T1000 (cell line): ENCODE measurements around the gene ZACN.
"Not testable (repeated sequence)": the region's sequence is repeated elsewhere in the genome, so short reads cannot be mapped to it uniquely, and the experiment has no call there.

Experiments
- DNase-seq: peaks from one replicate; lab custom pipeline; 2025; ENCODE audit warnings: mixed read lengths; lab: John Stamatoyannopoulos, UW

ZACN gene

DNA sequence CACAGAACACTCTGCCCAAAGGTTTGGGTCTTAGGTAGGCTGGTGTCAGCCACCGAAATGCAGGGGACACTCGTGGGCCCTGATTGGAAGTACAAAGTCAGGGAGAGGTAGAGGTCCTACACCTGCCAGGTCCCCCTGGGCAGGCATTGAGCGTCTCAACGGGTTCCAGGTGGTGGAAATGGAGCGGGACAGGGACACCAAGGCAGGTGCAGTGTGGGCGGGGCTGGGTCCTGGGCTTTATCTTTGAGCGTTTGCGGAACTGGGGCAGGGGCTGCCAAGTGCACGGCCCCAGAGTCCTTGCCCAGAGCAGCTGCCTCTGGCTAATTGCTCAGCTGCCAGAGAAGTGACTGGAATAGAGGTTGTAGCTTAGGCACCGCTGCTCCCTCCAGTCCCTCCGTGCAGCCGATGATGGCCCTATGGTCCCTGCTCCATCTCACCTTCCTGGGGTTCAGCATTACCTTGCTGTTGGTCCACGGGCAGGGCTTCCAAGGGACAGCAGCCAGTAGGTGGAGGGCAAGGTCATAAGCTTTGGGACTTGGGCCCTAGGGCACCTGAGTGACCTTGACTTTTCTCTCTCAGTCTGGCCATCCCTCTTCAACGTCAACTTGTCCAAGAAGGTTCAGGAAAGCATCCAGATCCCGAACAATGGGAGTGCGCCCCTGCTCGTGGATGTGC lies at the start of gene ZACN:
TSS of gene ZACN (plus strand) at position 323 of the 675 bp plus-strand sequence. CDS start at position 406, 83 bp downstream.
- DNase-seq, result no peak

DNA sequence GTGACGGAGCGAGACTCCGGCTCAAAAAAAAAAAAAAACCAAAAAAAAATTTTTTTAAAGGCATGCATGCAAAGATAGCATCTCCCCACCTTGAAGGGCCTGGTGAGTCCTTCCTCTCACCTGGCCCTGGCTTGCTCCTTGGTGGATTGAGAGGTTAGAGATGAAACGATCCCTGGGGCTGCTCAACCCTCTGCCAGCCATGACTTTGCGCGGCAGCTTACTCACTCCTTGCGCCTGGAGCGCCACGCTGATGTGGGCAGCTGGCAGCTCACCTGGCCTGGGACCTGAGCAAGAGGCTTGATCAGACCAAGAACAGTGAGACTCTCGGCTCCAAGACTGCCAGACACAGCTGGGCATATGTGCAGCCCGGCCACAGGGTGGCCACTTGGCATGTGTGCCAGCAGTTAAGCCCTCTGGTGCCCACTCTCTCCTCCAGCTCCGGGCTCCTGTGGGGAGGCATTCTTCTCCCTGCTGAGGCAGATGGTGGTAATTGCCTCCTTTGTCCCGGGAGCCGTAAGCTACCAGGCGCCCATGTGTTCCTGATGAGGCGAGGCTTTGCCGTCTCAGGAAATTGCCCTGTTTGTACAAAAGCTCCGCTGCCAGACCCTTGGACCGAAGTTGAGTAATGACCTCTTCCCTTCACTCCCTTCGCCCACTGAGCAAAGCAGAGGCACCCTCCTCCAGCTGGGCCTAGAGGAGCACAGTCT lies 46.8 kb upstream of the ZACN start:
- DNase-seq, result no peak

DNA sequence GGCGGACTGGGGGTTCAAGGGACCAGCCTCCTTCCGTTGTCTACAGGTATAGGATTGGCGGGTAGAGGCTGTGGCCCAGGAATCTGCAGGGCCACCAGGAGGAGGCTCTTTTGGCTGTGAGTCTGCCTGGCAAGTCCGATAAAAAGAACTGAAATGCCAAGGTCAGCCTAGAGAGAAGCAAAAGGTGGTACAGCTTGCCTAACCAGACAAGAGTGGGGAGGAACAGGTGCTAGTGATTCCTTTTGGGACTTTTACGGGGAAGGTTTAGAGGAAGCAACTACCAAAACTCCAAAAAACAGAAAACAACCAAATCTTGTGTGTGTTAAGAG lies 46.2 kb upstream of the ZACN start:
- no peak for DNase-seq

DNA sequence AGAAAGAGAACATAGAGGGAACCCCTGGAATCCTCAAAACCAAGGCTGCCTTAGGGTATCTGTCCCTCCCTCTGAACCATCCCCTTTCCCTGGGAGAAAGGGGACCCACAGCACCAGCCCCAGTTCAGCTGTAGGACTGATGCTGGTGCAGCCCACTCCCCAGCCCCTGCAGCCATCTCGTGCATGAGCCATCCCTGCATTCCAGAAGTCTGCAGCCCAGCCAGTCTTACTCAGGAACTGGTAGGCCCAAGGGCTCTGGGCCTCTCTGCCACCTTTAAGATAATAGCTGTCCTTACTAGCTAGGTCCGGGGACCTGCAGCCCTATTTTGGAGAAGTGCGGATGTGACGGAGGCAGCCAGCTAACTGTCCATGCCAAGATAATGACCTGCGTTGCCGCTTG lies 45.8 kb upstream of the ZACN start:
- no peak for DNase-seq

DNA sequence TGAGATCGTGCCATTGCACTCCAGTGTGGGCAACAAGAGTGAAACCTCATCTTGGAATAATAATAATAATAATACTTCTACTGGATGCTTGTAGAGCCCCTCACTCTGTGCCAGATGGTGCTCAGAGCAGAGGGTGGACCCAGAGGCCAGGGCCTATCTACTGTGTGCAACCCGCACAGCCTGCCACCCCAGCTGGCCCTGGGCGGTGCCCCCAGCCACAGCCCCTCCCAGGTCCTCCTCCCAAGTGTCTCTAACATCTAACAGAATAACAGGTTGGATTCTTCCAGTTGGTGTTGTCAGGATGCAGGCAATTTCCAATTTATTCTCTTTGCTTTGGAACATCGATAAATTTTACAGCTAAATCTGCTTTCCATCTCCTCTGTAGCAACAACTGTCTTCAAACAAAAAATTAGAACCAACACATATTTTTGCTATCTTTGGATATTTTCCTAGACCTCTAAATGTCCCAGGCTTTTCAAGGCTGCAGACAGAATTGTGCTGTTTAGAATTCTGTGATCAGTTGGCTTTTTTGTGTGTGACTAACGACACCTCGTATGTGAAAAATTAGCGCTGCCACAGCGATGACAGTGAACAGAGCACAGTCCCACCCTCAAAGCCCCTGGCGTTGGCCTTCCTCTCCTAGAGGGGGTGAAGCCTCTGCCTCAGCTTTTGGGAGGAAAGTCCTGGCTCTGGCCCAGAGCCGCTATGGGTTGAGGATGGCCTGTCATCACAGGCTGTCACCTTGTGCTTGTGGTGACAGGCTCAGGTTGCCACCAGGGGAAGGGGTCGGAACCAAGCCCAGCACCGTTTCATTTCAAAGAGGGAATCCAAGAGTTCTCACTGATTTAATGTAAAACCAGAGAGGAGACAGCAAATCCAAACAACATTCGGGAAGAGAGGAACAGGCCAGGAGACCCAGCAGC lies 44.3 kb upstream of the ZACN start:
- DNase-seq, result no peak

DNA sequence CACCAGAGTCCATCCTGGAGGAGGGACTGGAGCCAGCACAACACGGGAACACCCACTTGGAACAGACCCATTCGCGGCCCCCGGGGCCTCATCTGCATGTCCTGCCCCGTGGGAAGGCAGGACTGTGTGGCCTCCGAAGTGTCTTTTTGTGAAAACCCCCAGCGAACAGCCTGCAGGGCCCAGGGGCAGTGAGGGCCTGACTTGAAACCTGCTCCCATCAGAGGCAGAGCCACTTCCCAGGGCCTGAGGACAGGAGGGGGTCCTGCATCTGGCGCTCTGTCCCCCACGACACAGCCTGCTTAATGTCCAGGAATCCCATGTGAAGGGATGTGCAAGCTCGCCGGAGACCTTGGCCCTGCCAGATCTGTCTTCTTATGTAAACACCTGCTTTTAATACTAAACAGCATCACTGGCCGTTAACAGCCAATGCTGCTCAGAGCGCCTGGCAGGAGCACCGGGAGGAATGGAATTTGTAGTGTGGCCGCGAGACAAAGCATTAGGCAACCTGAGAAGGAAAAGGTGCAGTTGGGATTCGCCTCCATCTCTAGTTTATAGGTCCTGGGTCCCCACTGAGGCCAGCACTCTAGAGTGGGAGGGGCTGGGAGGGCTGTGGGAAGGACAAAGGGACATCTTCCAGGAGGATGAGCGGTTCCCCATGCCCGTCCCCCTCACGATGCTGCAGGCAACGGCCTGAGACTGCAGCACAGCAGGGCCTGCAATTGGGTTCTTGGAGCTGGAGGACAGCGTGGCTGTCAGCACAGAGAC lies 42.3 kb upstream of the ZACN start:
- no peak for DNase-seq

DNA sequence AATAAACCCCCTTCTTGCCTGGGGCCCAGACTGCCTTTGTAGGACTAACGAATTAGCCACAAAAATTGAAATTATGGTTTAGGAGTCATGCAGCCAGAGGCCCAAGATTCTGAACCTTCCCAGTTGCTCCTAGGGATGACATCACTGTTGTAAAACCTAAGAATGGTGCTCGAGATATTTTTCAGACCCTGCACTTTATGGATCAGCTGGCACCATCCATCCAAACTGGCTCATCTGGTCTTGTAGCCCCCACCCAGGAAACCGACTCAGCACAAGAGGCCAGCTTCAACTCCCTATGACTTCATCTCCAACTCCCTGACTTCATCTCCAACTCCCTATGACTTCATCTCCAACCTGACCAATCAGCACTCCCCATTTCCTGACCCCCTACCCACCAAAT lies 40.9 kb upstream of the ZACN start:
- DNase-seq, result no peak

DNA sequence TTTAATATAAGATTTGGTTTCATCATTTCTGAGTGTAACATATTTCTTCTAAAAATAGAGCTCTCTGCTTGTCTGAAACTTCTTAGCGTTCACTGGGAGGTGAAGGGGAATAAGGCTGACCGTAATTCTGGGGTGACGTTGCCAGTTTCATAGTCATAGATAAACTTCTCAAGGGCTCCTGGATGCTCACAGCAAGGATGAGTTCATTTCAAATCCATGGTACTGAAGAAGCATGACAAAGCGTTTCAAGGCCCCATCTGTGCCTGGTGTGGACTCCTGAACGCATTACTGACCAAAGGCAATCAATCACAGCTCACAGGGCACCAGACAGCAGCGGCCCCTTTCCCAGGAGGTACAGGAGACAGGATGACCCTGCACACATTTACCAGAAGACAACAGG lies 39.9 kb upstream of the ZACN start:
- no peak for DNase-seq

DNA sequence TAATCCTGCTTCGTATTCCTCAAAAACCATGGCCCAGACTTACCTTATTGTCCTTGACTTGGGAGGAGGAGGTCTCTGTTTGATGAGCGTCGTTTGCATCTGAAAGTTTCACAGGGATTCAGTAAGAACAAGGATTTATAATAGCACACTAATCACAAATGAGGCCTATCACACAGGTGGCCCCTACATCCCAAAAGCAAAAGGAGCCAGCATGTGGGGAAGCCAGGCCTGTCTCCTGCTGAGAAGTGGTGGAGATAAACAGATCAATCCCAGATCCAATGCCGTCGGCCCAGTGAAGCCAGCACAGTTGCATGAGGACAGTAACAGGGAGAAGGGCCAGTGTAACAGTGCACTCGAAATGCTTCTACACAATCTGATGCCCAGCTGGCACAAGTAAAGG lies 38.6 kb upstream of the ZACN start:
- DNase-seq, result no peak

DNA sequence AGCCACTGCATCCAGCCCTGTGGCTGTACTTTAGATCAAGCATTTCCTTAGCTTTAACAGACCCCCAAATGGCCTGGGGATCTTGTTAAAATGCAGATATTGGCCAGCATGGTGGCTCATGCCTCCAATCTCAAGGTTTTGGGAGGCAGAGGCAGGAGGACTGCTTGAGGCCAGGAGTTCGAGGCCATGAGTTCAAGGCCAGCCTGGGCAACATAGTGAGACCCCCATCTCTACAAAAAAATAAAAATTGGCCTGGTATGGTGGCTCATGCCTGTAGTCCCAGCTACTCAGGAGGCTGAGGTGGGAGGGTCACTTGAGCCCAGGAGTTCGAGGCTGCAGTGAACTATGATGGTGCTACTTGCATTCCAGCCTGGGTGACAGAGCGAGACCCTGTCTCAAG lies 36.1 kb upstream of the ZACN start:
- not testable (repeated sequence) for DNase-seq

DNA sequence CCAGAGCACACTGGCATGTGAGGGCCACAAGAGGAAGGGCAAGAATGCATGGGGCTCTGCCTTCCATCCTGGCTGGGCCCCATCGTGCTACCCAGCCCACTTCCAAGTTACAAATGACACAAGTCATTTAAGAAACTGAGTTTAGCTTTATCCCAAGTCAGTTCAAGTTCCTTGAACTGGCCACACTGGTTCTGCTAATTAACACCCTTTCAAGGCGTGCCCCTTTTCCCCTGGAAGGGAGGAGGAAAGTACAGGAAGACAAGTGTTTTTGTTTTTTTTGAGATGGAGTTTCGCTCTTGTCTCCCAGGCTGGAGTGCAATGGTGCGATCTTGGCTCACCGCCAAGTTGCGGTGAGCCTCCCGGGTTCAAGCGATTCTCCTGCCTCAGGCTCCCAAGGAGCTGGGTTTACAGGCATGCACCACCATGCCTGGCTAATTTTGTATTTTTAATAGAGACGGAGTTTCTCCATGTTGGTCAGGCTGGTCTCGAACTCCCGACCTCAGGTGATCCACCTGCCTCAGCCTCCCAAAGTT lies 34.4 kb upstream of the ZACN start:
- DNase-seq, result not testable (repeated sequence)

DNA sequence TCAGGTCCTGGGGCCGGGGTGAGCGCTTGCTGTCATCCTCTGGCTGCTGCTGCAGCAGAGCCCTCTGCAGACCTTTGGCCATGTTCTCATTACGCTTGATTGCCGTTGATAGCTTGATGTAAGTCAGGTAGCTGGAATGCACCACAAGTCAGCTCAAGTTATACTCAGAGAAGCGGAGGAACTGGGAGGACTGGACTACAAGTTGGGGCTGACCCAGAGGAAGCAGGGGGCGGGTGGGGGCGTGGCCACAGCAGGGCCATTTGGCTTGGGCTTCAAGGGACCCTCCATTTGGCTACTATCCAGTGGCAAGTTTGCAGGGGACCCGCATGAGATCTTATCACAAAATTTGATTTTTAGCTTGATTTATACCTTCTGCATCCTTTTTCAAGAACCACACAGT lies 32.9 kb upstream of the ZACN start:
- DNase-seq, result no peak

DNA sequence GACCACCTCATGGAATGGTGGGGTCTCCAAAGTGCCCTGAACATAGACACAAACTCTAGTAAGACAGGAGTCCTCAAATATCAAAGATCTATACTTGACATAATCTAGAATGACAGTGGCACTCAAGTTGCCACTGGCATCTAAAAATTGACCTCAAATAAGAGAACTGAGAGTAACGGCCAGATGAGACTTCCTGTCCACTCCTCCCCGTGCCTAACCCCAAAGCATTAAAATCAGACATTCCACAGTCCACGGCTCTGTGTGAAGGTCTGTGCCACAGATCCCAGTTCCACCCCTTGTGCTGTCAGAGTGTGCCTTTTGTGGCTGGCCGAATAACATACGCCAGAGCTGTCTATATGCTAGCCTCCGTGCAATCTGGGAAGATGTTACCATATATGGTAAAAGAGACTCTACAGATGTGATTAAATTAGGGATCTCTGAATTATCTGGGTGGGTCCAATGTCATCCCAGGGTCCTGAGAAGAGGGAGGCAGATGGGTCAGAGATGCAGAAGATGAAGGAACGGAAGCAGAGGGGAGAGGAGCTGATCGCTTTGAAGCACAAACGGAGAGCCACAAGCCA lies 30.9 kb upstream of the ZACN start:
- DNase-seq, result no peak

DNA sequence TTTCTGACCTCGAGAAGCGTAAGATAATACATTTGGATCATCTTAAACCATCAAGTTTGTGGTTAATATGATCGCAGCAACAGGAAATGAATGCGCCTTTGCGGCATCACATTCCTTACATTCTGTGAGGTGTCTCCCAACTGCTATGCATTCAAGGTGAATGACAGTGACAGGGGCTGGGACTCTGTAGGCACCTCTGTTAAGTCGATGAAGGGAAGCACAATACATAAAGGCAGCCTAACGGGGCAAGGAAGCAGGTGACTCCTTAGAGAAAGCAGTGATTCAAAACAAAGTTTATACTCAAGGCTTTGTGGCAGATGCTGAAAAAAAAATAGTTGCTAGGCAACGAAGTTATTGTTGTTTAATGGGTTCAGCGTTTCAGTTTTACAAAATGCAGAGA lies 30.3 kb upstream of the ZACN start:
- no peak for DNase-seq

DNA sequence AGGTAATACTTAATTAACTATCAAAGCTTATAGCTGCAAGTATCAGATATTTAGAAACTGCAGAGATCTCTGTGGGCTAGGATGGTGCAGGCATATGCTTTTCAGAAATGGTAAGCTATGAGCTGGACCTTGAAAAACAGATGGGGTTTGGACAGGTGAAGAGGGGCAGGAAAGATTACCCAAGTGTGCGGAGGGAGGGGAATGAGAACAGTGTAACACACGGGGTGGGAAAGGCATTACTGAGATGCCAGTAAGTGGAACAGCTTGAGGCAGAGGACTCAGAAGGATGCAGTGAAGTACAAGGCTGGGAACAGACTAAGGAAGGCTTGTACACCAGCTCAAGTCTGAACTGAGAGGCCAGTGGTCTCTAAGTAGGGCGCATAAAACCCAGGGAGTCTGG lies 29.7 kb upstream of the ZACN start:
- DNase-seq, result no peak

DNA sequence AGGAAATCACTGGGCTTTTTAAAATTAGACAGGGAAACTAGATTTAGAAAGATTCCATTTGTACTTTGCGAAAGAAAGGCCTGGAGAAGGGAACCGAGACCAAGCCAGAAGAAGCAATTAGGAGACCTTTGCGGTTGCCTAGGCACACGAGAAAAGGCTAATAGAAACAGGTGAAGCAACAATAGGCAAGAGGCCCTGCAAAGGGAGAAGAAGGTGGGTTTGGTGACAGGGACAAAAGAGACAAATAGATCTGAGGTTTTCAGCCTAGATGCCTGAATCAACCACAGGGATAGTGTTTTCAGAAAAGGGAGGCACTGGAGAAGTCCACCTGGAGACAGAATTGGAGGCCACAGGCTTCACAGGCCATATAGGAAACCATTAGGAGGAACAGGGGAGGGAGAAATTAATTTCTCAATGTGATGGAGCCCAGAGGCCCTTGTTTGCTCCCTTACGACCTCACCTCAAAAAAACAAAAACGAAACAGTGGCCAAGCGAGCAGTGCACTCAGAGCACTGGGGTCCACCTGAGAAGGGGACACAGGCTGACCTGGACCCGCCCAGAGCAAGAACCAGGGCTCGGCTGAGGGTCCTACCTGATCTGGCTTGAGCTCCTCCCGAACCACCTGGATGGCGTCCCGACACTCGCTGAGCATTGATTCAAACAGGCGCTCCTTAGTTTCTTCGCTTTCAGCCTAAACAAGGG lies 29.0 kb upstream of the ZACN start:
- DNase-seq, result no peak

DNA sequence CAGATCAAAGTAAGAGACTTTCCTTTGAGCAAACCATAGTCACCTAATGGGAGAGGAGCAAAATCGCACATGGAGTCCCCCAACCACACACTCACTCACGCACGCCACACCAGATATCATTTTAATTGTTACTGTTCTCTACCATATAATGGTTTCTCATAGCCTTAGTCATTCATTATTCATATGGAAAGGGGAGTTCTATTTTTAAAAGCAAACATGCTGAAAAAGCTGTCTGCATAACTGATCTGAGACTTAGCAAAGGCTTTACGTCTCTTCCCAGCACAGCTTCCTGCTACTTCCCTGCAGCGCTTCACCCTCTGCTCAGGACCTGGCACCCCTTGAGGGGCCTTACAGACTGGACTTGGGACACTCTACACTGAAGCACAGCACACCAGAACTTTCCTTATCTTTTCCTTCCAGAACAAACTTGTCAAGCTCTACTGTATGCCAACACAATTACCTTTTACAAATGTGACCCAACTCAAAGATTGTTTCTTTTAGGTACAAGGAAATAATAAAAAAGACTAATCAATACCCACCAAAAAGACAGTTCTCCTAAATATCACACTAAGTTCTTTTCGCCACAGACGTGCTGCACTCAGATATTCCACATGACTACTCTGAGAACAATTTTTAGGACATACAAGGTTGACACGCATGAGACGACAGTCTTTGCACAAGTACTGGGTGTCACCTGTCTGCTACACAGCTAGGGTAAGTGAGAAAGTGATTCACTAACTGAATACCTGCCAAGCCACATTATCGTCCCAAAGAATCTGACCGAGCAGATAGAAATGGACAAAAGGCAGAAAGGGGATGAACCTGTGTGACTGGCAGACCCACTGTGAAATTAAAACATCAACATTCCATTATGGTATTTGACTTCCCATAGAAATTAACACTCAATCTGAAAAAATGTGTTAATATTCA lies 28.2 kb upstream of the ZACN start:
- DNase-seq, result no peak

DNA sequence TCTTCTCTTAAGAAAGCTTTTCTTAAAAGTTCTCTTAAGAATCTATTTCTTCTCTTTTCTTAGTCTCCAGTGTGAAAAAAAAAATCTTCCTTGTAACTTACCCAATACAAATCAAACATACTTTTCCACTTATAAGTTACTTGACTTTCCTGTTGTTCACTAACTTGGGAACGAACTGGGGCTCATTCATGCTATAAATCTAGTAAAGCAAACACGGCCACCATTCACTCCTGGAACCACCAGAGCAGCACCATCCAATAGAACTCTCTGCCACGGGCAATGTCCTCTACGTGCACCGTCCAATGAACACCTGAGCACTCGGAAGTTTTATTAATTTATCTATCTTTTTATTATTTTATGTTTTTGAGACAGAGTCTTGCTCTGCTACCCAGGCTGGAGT lies 27.4 kb upstream of the ZACN start:
- DNase-seq, result no peak

DNA sequence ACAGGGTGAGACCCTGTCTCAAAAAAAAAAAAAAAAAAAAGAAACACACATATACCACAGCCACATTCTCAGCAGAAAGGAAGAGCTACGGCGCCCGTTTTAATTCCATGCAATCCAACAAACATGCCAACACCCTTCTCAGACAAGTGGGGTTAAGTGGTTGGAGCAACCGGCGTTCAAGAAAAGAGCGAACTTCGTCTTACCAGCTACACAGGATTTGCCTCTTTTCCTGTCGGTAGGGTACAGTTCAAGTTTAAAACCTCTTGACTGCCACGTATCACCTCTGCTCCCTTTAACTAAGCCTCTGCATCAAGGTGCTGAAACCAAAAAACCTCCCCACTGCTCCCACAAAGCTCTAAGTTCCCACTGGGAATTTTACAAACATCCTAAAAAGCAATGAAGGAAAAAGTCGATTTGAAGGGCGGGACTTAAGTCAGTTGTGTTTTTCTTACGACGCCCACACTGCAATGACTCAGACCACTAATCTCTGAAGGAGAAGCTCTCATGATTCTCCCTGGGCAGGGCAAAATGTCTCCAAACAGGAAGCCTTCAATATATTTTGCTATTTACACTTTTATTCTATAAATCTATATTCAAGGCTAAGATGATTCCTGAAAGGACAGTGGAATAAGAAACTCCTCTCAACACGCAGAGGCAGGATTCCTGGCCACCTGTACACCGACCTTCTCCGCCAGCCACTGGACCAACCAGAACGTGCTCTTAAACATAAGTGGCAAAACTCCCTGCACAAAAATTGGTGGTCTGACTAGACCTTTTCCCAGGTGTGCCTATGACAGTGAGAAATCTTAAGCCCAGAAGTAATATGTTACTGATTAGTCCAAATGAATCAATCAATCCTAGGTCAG lies 25.5 kb upstream of the ZACN start:
- no peak for DNase-seq
